Neural progenitor cell (in vitro differentiated cells): Measurements from ENCODE around the gene SRGAP3. TPM values are rescaled to one million over a fixed set of nuclear protein-coding genes. Genes with fewer than 3 reads are reported as not detected.

Experiments used
- DNase-seq: peaks from one replicate; pipeline ENCODE4 v3.0.0-alpha.2; 2016; ENCODE audit warnings: low spot score
- H2AFZ ChIP-seq: fragments of 200-600 bp; sonication (generic); replicated peaks from 2 replicates; pipeline ENCODE4 v1.6.1; 2016; ENCODE audit warnings: antibody characterized with exemption
- H3F3A ChIP-seq: fragments of 200-600 bp; sonication (generic); 2 replicates; pipeline ENCODE4 v1.6.1; 2016; ENCODE audit warnings: antibody characterized with exemption, low read depth
- H3K27ac ChIP-seq: fragments of 200-600 bp; sonication (generic); 2 replicates; pipeline ENCODE4 v1.5.1; 2016; ENCODE audit warnings: mild to moderate bottlenecking
- H3K27me3 ChIP-seq: fragments of 200-600 bp; sonication (generic); 2 replicates; pipeline ENCODE4 v1.6.1; 2016; ENCODE audit warnings: mild to moderate bottlenecking, moderate library complexity
- H3K36me3 ChIP-seq: fragments of 200-600 bp; sonication (generic); 2 replicates; pipeline ENCODE4 v1.5.1; 2016
- H3K4me1 ChIP-seq: fragments of 200-600 bp; sonication (generic); 2 replicates; pipeline ENCODE4 v1.6.1; 2016; ENCODE audit warnings: mixed run types
- H3K4me2 ChIP-seq: fragments of 200-600 bp; sonication (generic); 2 replicates; pipeline ENCODE4 v1.6.1; 2016
- H3K4me3 ChIP-seq: fragments of 200-600 bp; sonication (generic); 2 replicates; pipeline ENCODE4 v1.5.1; 2016
- H3K79me2 ChIP-seq: fragments of 200-600 bp; sonication (generic); 2 replicates; pipeline ENCODE4 v1.6.1; 2016; ENCODE audit warnings: low read depth
- H3K9ac ChIP-seq: fragments of 200-600 bp; sonication (generic); 2 replicates; pipeline ENCODE4 v1.6.1; 2016
- H3K9me3 ChIP-seq: fragments of 200-600 bp; sonication (generic); 2 replicates; pipeline ENCODE4 v1.5.1; 2016; ENCODE audit warnings: low read depth
- H4K20me1 ChIP-seq: fragments of 200-600 bp; sonication (generic); 2 replicates; pipeline ENCODE4 v1.6.1; 2016; ENCODE audit warnings: low read depth
- H3K27ac Mint-ChIP-seq: 3 replicates; pipeline ENCODE4 v1.8.0; 2021; ENCODE audit warnings: mixed read lengths
- H3K27me3 Mint-ChIP-seq: 2 replicates; pipeline ENCODE4 v1.8.0; 2022; ENCODE audit warnings: low read depth, mild to moderate bottlenecking, inconsistent platforms, moderate library complexity, mixed read lengths; ENCODE audit not compliant: insufficient read depth
- H3K36me3 Mint-ChIP-seq: 3 replicates; pipeline ENCODE4 v1.8.0; 2021; ENCODE audit warnings: mixed read lengths
- H3K4me1 Mint-ChIP-seq: 3 replicates; pipeline ENCODE4 v1.8.0; 2021; ENCODE audit warnings: mixed read lengths
- H3K4me3 Mint-ChIP-seq: 3 replicates; pipeline ENCODE4 v1.8.0; 2021; ENCODE audit warnings: mild to moderate bottlenecking, moderate library complexity, mixed read lengths
- H3K9me3 Mint-ChIP-seq: 3 replicates; pipeline ENCODE4 v1.8.0; 2020; ENCODE audit warnings: mixed read lengths
- CTCF ChIP-seq: fragments of 200-600 bp; sonication (generic); IDR thresholded peaks from 2 replicates; pipeline ENCODE4 v1.5.1; 2017; ENCODE audit warnings: antibody characterized with exemption, mild to moderate bottlenecking
- EZH2 ChIP-seq: fragments of 200-600 bp; sonication (generic); IDR thresholded peaks from 2 replicates; pipeline ENCODE4 v1.6.1; 2017; ENCODE audit warnings: antibody characterized with exemption, mild to moderate bottlenecking, moderate library complexity
- EZH2phosphoT487 ChIP-seq: fragments of 200-600 bp; sonication (generic); IDR thresholded peaks from 2 replicates; pipeline ENCODE4 v1.6.1; 2017; ENCODE audit warnings: antibody characterized with exemption
- total RNA-seq: library from RNA; depleted of rRNA; stranded (reverse); fragments of >200 nt; gene quantifications from 2 replicates; pipeline ENCODE4 v1.2.3, GENCODE V29; 2015; ENCODE audit warnings: low replicate concordance

The SRGAP3 gene
- total RNA-seq, 1 donor from 2014 or later: 59.3 TPM

GRCh38 chr3:9047452-9048346 is 201.7 kb downstream of the SRGAP3 start:
- peaks cover 4% of the 10 kb centered on the region for H3K4me1 Mint-ChIP-seq
- Histone ChIP-seq H4K20me1 (no peaks in the 10 kb centered on the region), H3K4me3 (no peak overlapping the region), H3K9ac (no peak overlapping the region), H3K9me3 (no peaks in the 10 kb centered on the region), H3K27ac (no peak overlapping the region), H3F3A (no peaks in the 10 kb centered on the region), H3K79me2 (no peaks in the 10 kb centered on the region), H2AFZ (no peak overlapping the region), H3K27me3 (no peaks in the 10 kb centered on the region), H3K4me1 (peaks cover 10% of the 10 kb centered on the region), H3K4me2 (no peak overlapping the region), H3K36me3 (no peaks in the 10 kb centered on the region)
- peaks cover 55% of the 10 kb centered on the region for H3K36me3 Mint-ChIP-seq
- H3K27ac Mint-ChIP-seq: no peak overlapping the region
- peaks cover 2% of the 10 kb centered on the region for H3K27me3 Mint-ChIP-seq
- no peaks in the 10 kb centered on the region for H3K9me3 Mint-ChIP-seq
- no peak for TF ChIP-seq EZH2
- H3K4me3 Mint-ChIP-seq: no peak overlapping the region
- DNase-seq: peak; percentile 15

DNA sequence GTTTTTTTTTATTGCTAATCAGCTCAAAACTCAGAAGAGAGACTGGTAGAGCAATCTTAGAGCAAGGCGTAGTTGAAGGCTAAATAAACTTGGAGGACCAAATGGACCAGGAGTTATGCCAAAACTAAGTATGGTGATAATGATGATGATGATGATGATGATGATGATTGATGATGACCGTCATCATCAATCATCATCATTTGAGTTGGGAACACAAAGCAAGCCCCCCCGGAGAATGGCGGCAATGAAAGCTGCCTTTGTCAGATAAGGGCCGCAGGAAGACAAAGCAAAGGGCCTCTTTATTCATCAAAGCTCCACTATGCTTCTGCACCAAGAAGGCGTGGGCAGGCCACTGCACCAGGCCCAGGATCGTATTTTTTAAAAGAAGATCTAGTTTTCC is 204.1 kb downstream of the SRGAP3 start:
- peaks cover 48% of the 10 kb centered on the region for H3K36me3 Mint-ChIP-seq
- H3K4me1 Mint-ChIP-seq: peaks cover 4% of the 10 kb centered on the region

DNA sequence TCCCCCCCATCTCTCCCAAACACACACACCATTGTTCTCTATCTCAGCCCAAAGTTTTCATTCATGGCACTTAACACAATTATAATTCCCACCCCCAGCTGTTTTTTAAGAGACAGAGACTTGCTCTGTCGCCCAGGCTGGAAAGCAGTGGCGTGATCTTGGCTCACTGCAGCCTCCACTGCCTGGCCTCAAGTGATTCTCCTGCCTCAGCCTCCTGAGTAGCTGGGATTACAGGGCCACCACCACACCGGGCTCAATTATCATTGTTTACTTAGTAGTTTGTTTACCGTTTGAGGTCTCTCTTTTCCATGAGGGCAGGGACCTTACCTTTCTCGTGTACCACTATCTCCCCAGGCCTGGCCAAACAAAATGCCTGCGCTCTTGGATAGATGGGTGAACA is 206.4 kb downstream of the SRGAP3 start:
- Histone ChIP-seq H3K79me2 (no peaks in the 10 kb centered on the region), H3K27ac (no peak overlapping the region), H3K27me3 (no peaks in the 10 kb centered on the region), H3K4me3 (no peak overlapping the region), H3K4me1 (peaks cover 9% of the 10 kb centered on the region), H3F3A (no peaks in the 10 kb centered on the region), H3K9ac (no peak overlapping the region), H2AFZ (no peak overlapping the region), H3K4me2 (no peak overlapping the region), H3K9me3 (no peaks in the 10 kb centered on the region), H4K20me1 (no peaks in the 10 kb centered on the region), H3K36me3 (no peaks in the 10 kb centered on the region)
- H3K36me3 Mint-ChIP-seq: peaks cover 38% of the 10 kb centered on the region
- no peaks in the 10 kb centered on the region for H3K9me3 Mint-ChIP-seq
- DNase-seq: no peak
- H3K27ac Mint-ChIP-seq: no peak overlapping the region
- no peak overlapping the region for H3K4me3 Mint-ChIP-seq
- H3K4me1 Mint-ChIP-seq: peaks cover 4% of the 10 kb centered on the region
- TF ChIP-seq EZH2 (no peak), CTCF (no peak), EZH2phosphoT487 (no peak)
- H3K27me3 Mint-ChIP-seq: peaks cover 2% of the 10 kb centered on the region

More for the DNA sequence above, 204.1 kb downstream of the SRGAP3 start:
- H3K27me3 Mint-ChIP-seq: peaks cover 2% of the 10 kb centered on the region
- Histone ChIP-seq H3K36me3 (no peaks in the 10 kb centered on the region), H3K27ac (no peak overlapping the region), H2AFZ (no peak overlapping the region), H3K27me3 (no peaks in the 10 kb centered on the region), H3K9me3 (no peaks in the 10 kb centered on the region), H3K4me3 (no peak overlapping the region), H3K9ac (no peak overlapping the region), H3K4me2 (no peak overlapping the region), H3K4me1 (peaks cover 10% of the 10 kb centered on the region), H3F3A (no peaks in the 10 kb centered on the region), H3K79me2 (no peaks in the 10 kb centered on the region), H4K20me1 (no peaks in the 10 kb centered on the region)
- TF ChIP-seq EZH2phosphoT487 (no peak), EZH2 (no peak), CTCF (no peak)
- H3K27ac Mint-ChIP-seq: no peak overlapping the region
- H3K9me3 Mint-ChIP-seq: no peaks in the 10 kb centered on the region
- no peak for DNase-seq
- no peak overlapping the region for H3K4me3 Mint-ChIP-seq

- Histone ChIP-seq H3K9ac (no peak overlapping the region), H3K79me2 (no peaks in the 10 kb centered on the region), H3K36me3 (no peaks in the 10 kb centered on the region), H3K4me2 (no peak overlapping the region), H3K9me3 (no peaks in the 10 kb centered on the region), H3K27ac (no peak overlapping the region), H3F3A (no peaks in the 10 kb centered on the region), H3K4me1 (no peaks in the 10 kb centered on the region), H4K20me1 (no peaks in the 10 kb centered on the region), H3K4me3 (no peak overlapping the region), H2AFZ (no peak overlapping the region), H3K27me3 (no peaks in the 10 kb centered on the region)
- Mint-ChIP-seq H3K9me3 (no peaks in the 10 kb centered on the region), H3K27ac (no peak overlapping the region), H3K27me3 (peaks cover 2% of the 10 kb centered on the region), H3K4me1 (no peaks in the 10 kb centered on the region), H3K36me3 (peaks cover 32% of the 10 kb centered on the region), H3K4me3 (no peak overlapping the region)
- no peak for DNase-seq
- no peak for TF ChIP-seq EZH2
- TF ChIP-seq CTCF: no peak
- TF ChIP-seq EZH2phosphoT487: no peak
These were observed 207.8 kb downstream of the SRGAP3 start for GRCh38 chr3:9041626-9042025.
